Renal cortical epithelial cell (primary cell): ENCODE data around the gene SHISAL1. TPM values are rescaled to one million over a fixed set of nuclear protein-coding genes. Genes with fewer than 3 reads are reported as not detected.
"Not testable (repeated sequence)": the region's sequence is repeated elsewhere in the genome, so short reads cannot be mapped to it uniquely, and the experiment has no call there.

ENCODE experiments used
- DNase-seq: peaks from one replicate; pipeline ENCODE4 v3.0.0-alpha.2; 2011; ENCODE audit warnings: low read depth
- total RNA-seq: library from RNA; depleted of rRNA; stranded (reverse); fragments of >200 nt; gene quantifications from 2 replicates; pipeline ENCODE4 v1.2.3, GENCODE V29; 2014

The SHISAL1 gene
- total RNA-seq, 1 donor from 2014 or later, result 0.05 TPM

DNA sequence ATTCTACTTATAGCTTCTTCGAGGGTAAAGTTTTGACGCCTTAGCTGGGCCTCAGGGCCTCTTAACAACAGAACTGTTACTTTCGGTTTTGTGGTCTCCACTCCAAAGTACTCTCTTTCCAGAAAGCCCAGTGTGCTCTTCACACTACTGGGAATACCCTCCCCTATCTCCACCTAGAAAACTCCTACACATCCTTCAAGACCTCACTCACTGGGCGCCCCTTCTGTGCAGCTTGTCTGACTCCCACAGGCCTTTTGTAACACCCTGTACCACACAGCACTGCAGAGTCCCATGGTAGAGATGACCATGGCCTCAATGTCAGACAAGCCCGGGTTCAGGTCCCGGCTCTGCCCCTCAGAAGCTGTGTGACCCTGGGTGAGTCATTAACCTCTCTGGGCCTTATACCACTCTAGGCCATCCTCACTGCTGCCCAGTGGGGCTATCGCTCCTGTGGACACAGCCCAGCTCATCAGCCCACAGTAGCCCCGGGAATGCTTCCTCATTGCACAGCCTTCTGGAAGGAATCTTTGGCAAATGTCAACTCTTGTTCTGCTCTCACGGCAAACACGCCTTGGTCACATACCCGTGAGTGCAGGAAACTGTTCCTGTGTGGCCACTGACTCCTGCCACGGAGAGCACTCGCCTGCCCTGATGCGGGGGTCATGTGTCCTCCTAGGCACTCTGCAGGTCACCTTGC lies 51.4 kb downstream of the SHISAL1 start:
- no peak for DNase-seq

DNA sequence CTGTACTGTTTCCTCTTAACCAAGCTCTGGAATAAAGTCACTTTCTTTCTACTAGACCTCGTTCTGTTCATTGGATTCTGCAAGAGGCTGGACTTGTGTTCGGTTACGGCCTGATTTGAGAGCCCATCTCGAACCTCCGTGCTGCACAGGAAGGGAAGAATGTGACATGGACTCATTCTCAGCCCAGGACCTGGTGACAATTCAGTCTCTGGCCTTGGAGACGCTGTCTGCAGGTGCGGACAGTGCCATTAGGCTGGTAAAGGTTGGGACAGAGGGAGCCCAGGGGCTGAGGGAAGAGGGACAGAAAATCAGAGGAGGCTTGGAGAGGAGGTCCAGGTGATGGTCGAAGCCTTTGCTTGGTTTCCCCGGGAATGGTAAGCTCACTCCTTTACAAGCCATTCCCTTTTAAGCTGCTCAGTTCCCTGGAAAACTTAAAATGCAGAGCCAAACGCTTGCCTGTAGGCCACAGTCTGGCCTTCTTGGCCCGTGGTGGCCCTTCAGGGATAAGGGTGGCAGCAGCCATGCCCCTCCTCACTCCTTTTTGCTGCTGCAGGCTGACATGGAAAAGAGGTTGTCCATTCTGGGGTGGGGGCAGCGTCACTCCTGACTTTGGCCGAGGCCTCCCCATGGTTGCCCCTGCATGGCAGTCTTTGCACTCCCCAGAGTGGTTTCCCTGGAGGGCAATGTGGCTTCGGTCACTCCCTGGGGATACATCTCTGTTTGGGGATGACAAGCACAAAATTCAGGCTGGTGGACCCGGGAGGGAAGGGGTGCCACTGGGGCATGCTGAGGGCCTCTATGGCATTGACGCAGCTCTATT lies 52.3 kb downstream of the SHISAL1 start:
- no peak for DNase-seq

GRCh38 chr22:44259366-44260215 lies 53.2 kb downstream of the SHISAL1 start:
- no peak for DNase-seq

GRCh38 chr22:44256556-44257485 lies 55.9 kb downstream of the SHISAL1 start:
- DNase-seq, result no peak

DNA sequence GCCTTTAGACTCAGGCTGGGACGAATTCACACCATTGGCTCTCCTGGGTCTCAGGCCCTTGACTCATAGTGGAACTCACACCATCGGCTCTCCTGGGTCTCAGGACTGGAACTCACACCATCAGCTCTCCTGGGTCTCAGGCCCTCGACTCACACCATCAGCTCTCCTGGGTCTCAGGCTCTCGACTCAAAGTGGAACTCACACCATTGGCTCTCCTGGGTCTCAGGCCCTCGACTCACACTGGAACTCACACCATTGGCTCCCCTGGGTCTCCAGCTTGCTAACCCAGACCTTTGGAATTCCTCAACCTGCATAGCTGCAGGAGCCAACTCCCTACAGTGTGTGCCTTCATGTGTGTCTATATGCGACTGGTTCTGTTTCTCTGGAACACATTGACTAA lies 56.7 kb downstream of the SHISAL1 start:
- no peak for DNase-seq

- no peak for DNase-seq
These were observed 57.9 kb downstream of the SHISAL1 start for GRCh38 chr22:44254811-44255210.

GRCh38 chr22:44249376-44250147 lies 63.2 kb downstream of the SHISAL1 start:
- no peak for DNase-seq

GRCh38 chr22:44248926-44249325 lies 63.8 kb downstream of the SHISAL1 start:
- DNase-seq, result no peak

GRCh38 chr22:44247923-44248892 lies 64.5 kb downstream of the SHISAL1 start:
- no peak for DNase-seq

DNA sequence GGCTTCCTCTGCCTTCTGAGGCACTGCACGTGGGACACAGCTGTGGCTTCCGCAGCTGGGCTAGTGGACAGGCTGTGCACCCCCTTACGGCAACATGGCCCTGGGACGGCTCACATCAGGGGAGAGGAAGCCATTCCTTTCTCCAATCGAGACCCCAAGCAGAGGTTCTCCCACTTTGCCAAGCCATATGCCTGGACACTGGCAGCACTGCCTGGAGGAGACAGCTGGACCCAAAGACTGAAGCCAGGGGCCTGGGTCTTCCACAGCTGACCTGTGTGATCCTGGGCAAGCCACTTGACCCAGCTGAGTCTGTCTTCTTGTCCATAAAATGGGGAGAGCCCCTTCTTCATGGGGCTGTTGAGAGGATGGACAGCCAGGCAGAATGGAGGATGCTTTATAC lies 65.4 kb downstream of the SHISAL1 start:
- no peak for DNase-seq

DNA sequence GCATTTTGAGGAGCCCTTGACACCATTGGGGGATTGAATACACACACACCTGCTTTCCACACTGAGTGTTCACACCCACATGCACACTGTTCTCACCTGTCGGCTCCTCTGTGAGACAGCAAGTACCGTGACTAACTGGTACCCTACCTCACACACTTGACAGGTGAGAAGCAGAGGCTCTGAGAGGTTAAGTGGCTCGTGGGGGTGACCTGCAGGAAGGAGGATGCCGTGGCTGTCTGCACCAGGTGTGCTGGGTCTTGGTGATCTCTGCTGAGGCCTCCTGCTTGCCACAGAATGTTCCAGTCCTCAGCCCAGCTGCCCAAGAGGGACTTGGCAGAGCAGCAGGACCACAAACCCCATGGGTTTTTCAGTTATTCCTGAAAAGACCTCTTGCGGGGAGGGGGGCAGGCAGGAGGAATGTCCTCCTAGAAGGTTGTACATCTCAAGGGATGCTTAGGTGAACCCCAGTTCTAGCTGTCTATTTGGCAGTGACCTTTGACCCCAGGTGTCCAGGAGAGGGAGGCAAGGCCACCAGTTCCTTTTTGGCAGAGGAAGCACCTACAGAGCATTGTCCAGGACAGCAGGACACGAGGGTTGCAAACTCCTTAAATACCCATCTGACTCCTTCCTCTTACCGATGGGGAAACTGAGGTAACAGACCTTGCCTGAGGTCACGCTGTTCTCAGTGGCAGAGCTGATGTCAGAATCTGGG lies 66.0 kb downstream of the SHISAL1 start:
- DNase-seq, result no peak

DNA sequence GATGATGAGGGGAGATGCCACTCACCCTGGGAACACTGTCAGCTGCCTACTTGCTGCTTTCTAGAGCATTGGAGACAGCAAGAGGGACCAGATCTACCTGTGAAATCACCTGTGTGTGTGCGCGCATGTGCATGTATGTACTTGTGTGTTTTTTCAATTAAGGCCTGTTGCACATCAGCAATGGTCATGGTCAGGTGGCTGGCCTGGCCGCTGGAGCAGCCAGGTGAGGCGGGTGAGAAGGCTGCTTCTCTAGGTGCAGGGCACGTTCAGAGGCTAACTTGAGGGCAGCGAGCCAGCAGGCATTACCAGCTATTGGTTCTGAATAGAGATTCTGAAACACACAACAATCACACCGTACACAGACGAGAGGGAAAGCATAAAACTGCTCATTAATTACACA lies 66.9 kb downstream of the SHISAL1 start:
- DNase-seq, result no peak

- no peak for DNase-seq
These were observed 67.3 kb downstream of the SHISAL1 start for GRCh38 chr22:44245438-44245837.

- DNase-seq, result no peak
These were observed 68.4 kb downstream of the SHISAL1 start for GRCh38 chr22:44244265-44244822.

- DNase-seq, result no peak
These were observed 69.0 kb downstream of the SHISAL1 start for GRCh38 chr22:44243761-44244160.

DNA sequence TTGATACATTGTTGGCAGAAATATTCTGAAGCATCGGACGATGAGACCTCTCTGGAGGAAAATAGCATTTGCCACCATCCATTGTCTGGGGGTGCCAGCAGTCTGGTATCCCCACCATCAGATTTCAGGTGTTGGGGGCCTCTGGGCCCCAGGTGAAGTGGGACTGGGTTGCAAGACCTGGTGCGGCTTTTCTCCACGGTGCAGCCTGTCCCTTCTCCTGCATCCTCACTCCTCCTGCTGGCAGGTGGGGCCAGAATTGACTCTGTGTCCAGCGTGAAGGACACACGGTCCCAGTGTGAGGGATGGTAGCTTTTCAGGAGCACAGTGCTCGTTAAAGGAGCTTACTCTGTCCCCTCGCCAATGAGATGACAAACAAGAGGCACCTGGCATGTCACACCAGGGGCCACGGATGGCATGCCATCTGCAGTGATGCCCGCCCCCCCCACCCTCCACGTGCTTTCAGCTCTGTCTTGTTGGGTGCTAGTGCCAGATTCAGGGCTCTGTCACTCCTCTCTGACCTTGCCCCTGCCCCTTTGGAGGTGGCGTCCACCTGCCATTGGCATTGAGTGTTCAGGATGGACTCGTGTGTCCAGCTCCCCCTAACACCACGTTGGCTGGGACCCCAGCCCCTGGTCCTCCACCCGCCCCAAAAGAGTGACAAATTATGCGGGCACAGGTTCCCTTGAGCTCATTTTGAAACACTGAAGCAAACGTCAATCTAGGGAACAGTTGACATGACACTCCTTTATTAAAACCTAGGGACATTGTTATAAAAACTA lies 69.6 kb downstream of the SHISAL1 start:
- no peak for DNase-seq

GRCh38 chr22:44241121-44241520 lies 71.6 kb downstream of the SHISAL1 start:
- not testable (repeated sequence) for DNase-seq
